Pancreas (tissue), 10 donors: Measurements from ENCODE around the gene TLX2. TPM values are rescaled to one million over a fixed set of nuclear protein-coding genes. Genes with fewer than 3 reads are reported as not detected.

ENCODE experiments used
- ATAC-seq, 4 donors: fragments of 200-7000 bp; cut with Tn5 transposase; one replicate each; pipeline versions ENCODE4 v1.8.0 to v1.9.1; 2020; ENCODE audit warnings: mild to moderate bottlenecking in 4 of 4, moderate library complexity in 4 of 4
- DNase-seq, 6 donors: peaks; one replicate each; pipeline ENCODE4 v3.0.0-alpha.2; 2020
- FAIRE-seq: peaks from 2 replicates; lab custom pipeline; 2012; peaks lifted over from hg19 to GRCh38; lab: Jason Lieb, UNC
- H3K27ac ChIP-seq, 4 donors: fragments of 200-600 bp; sonication (generic); 1 replicate in 3 of 4; 2 replicates in 1 of 4; pipeline versions ENCODE4 v1.5.0 to v1.8.0; 2020
- H3K27me3 ChIP-seq, 4 donors: fragments of 200-600 bp; one replicate each; pipeline ENCODE4 v1.8.0; 2021
- H3K36me3 ChIP-seq, 3 donors: fragments of 200-600 bp; sonication (generic) in 1 of 3; one replicate each; pipeline versions ENCODE4 v1.5.0 to v1.8.0; 2020 to 2021
- H3K4me1 ChIP-seq, 3 donors: fragments of 200-600 bp; one replicate each; pipeline ENCODE4 v1.8.0; 2021
- H3K4me3 ChIP-seq, 4 donors: fragments of 200-600 bp; sonication (generic) in 2 of 4; one replicate each; pipeline versions ENCODE4 v1.5.0 to v1.8.0; 2020 to 2021
- H3K9me3 ChIP-seq, 4 donors: fragments of 200-600 bp; one replicate each; pipeline ENCODE4 v1.8.0; 2021
- CTCF ChIP-seq, 4 donors: fragments of 200-600 bp; sonication (generic) in 3 of 4; IDR thresholded peaks; one replicate each; pipeline versions ENCODE4 v1.5.0 to v1.8.0; 2021; ENCODE audit warnings: antibody characterized with exemption in 4 of 4
- WGBS, 2 donors: extraction: QIAGEN DNeasy Blood & Tissue Kit; methylation state at CpG; one replicate each; pipeline ENCODE4 v1.1.7; 2013; 5-methylcytosine and 5-hydroxymethylcytosine counted together
- intact Hi-C, 3 donors: fragments of 100-400 bp; cut with DNase I; formaldehyde crosslinking; loops; one replicate each; pipeline versions ENCODE4 v1.11.1 to v1.14.2; 2022
- polyA plus RNA-seq, 2 donors: library from polyadenylated mRNA; stranded (reverse); fragments of 200-250 nt; gene quantifications; one replicate each; pipeline ENCODE4 v1.2.3, GENCODE V29; 2013
- total RNA-seq, 6 donors: library from RNA; stranded (reverse); fragmentation: NEBNext Ultra II Directional in 4 of 6; extraction: Animal tissue kit (Norgen Biotek cat#: 25700) in 4 of 6; gene quantifications; one replicate each; pipeline versions ENCODE4 v1.2.1 to v1.2.4, GENCODE V29; 2021 to 2023
- donor health status: healthy with polysubstance abuse.
- donor health status: DM: no; HTN: no; CAD: no; lungs with moderate emphysema.
- donor health status: DM: no; HTN: no; CAD: no.
- donor health status: control.
- donor health status: control.
- donor health status: Bipolar disorder and iron deficiency.
- donor health status: DM: yes; HTN: yes; CAD: no.
- donor health status: DM: no; HTN: no; CAD: no.
- donor health status: DM: no; HTN: no; CAD: no.
- donor health status: DM: yes; HTN: yes; CAD: no.

TLX2 gene
- total and polyA plus RNA-seq, 8 donors: 0.12 TPM; not detected in 7

- ATAC-seq: no peak
- intact Hi-C loops: no loop called here
Observed at GRCh38 chr2:74488643-74489481, 25.4 kb upstream of the TLX2 start.

GRCh38 chr2:74489906-74490305 lies 24.3 kb upstream of the TLX2 start:
- TF ChIP-seq CTCF (IDR thresholded peaks at IDR 0.05): no peak
- Histone ChIP-seq H3K9me3 (no peaks in the 10 kb centered on the region), H3K27me3 (no peaks in the 10 kb centered on the region), H3K4me1 (no peaks in the 10 kb centered on the region), H3K4me3 (no peak overlapping the region), H3K36me3 (peaks cover 0 to 24% (median 14%) of the 10 kb centered on the region in 3 donors), H3K27ac (no peak overlapping the region)
- no peak for FAIRE-seq
- intact Hi-C loops: no loop called here
- no peak for DNase-seq
- ATAC-seq: no peak
- WGBS, 2 donors: 94 to 100% methylated on average over 6 to 9 of the region's 9 CpGs

More at GRCh38 chr2:74488643-74489481, 25.4 kb upstream of the TLX2 start:
- peaks cover 0 to 2% (median 0%) of the 10 kb centered on the region in 3 donors for H3K4me1 ChIP-seq
- no peak overlapping the region for H3K27ac ChIP-seq
- 83 to 90% methylated on average over 9 of the region's 9 CpGs for WGBS, 2 donors
- H3K4me3 ChIP-seq: no peak overlapping the region
- no peaks in the 10 kb centered on the region for H3K9me3 ChIP-seq
- no peaks in the 10 kb centered on the region for H3K27me3 ChIP-seq
- DNase-seq: no peak
- FAIRE-seq: no peak
- peaks cover 0 to 24% (median 14%) of the 10 kb centered on the region in 3 donors for H3K36me3 ChIP-seq
- no peak for TF ChIP-seq CTCF (IDR thresholded peaks at IDR 0.05)

GRCh38 chr2:74491648-74492544 lies 22.4 kb upstream of the TLX2 start:
- peaks cover 0 to 24% (median 14%) of the 10 kb centered on the region in 3 donors for H3K36me3 ChIP-seq
- no peaks in the 10 kb centered on the region for H3K27me3 ChIP-seq
- DNase-seq (no peak), FAIRE-seq (no peak), ATAC-seq (no peak)
- H3K9me3 ChIP-seq: no peaks in the 10 kb centered on the region
- no peak overlapping the region for H3K27ac ChIP-seq
- intact Hi-C loops: no loop called here
- WGBS, 2 donors: 86 to 93% methylated on average over 12 of the region's 12 CpGs
- H3K4me3 ChIP-seq: no peak overlapping the region
- H3K4me1 ChIP-seq: no peaks in the 10 kb centered on the region
- no peak for TF ChIP-seq CTCF (IDR thresholded peaks at IDR 0.05)

GRCh38 chr2:74493546-74493945 lies 20.7 kb upstream of the TLX2 start:
- 88 to 97% methylated on average over 3 of the region's 3 CpGs for WGBS, 2 donors
- DNase-seq: no peak
- Histone ChIP-seq H3K27ac (no peak overlapping the region), H3K4me3 (no peak overlapping the region), H3K36me3 (peaks cover 0 to 24% (median 14%) of the 10 kb centered on the region in 3 donors), H3K4me1 (peaks cover 0 to 6% (median 3%) of the 10 kb centered on the region in 3 donors), H3K9me3 (no peaks in the 10 kb centered on the region), H3K27me3 (no peaks in the 10 kb centered on the region)
- TF ChIP-seq CTCF (IDR thresholded peaks at IDR 0.05): no peak
- no peak for FAIRE-seq
- intact Hi-C loops: no loop called here
- no peak for ATAC-seq
